Psoas muscle (tissue), 8 donors: ENCODE data around the gene ENPEP. TPM values are rescaled to one million over a fixed set of nuclear protein-coding genes. Genes with fewer than 3 reads are reported as not detected.

Source experiments
- ATAC-seq, 4 donors: fragments of 200-7000 bp; cut with Tn5 transposase; one replicate each; pipeline ENCODE4 v1.9.1; 2020; ENCODE audit warnings: moderate library complexity in 3 of 4, mild to moderate bottlenecking in 2 of 4
- DNase-seq, 2 donors: peaks; one replicate each; pipeline ENCODE4 v3.0.0-alpha.2; 2020
- H3K27ac ChIP-seq: fragments of 200-600 bp; one replicate; pipeline ENCODE4 v1.8.0; 2022
- H3K27me3 ChIP-seq, 3 donors: fragments of 200-600 bp in 1 of 3; one replicate each; pipeline versions ENCODE4 v1.6.1 to v1.8.0; 2013 to 2022; ENCODE audit warnings: low read length in 2 of 3, mild to moderate bottlenecking in 2 of 3, moderate library complexity in 1 of 3; ENCODE audit not compliant: insufficient read depth in 3 of 3
- H3K36me3 ChIP-seq, 2 donors: fragments of 200-600 bp in 1 of 2; one replicate each; pipeline versions ENCODE4 v1.6.1 to v1.8.0; 2013 to 2022; ENCODE audit warnings: low read depth in 1 of 2, mild to moderate bottlenecking in 1 of 2, moderate library complexity in 1 of 2; ENCODE audit not compliant: insufficient read depth in 1 of 2
- H3K4me1 ChIP-seq: fragments of 200-600 bp; one replicate; pipeline ENCODE4 v1.8.0; 2022
- H3K4me3 ChIP-seq: fragments of 200-600 bp; one replicate; pipeline ENCODE4 v1.8.0; 2022; ENCODE audit warnings: mild to moderate bottlenecking
- H3K9me3 ChIP-seq: fragments of 200-600 bp; one replicate; pipeline ENCODE4 v1.8.0; 2022
- WGBS, 3 donors: extraction: QIAGEN DNeasy Blood & Tissue Kit; methylation state at CpG; one replicate each; pipeline versions ENCODE4 v1.1.6 to v1.1.7; 2013; 5-methylcytosine and 5-hydroxymethylcytosine counted together
- intact Hi-C, 2 donors: fragments of 100-400 bp; cut with DNase I; formaldehyde crosslinking; loops; one replicate each; pipeline versions ENCODE4 v1.11.0 to v1.14.2; 2022
- polyA plus RNA-seq, 3 donors: library from polyadenylated mRNA; stranded (reverse); fragments of 200-250 nt; gene quantifications; one replicate each; pipeline ENCODE4 v1.2.3, GENCODE V29; 2013
- total RNA-seq, 4 donors: library from RNA; stranded (reverse); fragmentation: NEBNext Ultra II Directional in 2 of 4; extraction: Animal tissue kit (Norgen Biotek cat#: 25700) in 2 of 4; gene quantifications; one replicate each; pipeline versions ENCODE4 v1.2.1 to v1.2.4, GENCODE V29; 2021 to 2023
- TF ChIP-seq, protein P1 (sequence below): fragments of 200-600 bp; IDR thresholded peaks from one replicate; pipeline ENCODE4 v1.8.0; 2022; ENCODE audit warnings: antibody characterized with exemption
- donor health status: healthy with polysubstance abuse.
- donor health status: DM: no; HTN: no; CAD: no; lungs with moderate emphysema.
- donor health status: Bipolar disorder and iron deficiency.
- donor health status: healthy.
- donor health status: DM: yes; HTN: yes; CAD: no.
- donor health status: DM: no; HTN: no; CAD: no.
- donor health status: DM: no; HTN: no; CAD: no.
- donor health status: DM: yes; HTN: yes; CAD: no.

The ENPEP gene
- total and polyA plus RNA-seq, 7 donors = 0.75 to 4.3 (median 1.4) TPM

DNA sequence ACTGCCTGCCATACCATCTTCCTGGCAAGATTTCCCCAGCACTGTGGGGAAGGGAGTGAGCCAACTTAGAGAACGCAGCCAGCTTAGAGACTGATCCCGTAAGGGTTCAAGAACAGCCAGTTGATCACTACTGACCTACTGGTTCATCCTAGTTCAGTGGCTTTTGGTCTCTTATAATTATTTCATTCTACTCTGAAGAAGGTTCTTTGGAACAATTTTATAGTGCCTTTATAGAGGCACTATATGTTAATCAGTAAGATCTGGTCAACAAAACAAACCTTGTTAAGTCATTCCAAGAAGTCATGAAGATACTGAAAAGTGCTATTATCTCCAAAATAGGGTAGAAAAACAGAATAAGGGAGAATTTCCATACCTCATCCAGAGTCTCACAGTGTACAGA lies 33.2 kb upstream of the ENPEP start:
- 50 to 51% (median 50%) methylated on average over 2 of the region's 2 CpGs for WGBS, 3 donors
- DNase-seq (no peak), ATAC-seq (no peak)
- TF ChIP-seq, protein P1, sequence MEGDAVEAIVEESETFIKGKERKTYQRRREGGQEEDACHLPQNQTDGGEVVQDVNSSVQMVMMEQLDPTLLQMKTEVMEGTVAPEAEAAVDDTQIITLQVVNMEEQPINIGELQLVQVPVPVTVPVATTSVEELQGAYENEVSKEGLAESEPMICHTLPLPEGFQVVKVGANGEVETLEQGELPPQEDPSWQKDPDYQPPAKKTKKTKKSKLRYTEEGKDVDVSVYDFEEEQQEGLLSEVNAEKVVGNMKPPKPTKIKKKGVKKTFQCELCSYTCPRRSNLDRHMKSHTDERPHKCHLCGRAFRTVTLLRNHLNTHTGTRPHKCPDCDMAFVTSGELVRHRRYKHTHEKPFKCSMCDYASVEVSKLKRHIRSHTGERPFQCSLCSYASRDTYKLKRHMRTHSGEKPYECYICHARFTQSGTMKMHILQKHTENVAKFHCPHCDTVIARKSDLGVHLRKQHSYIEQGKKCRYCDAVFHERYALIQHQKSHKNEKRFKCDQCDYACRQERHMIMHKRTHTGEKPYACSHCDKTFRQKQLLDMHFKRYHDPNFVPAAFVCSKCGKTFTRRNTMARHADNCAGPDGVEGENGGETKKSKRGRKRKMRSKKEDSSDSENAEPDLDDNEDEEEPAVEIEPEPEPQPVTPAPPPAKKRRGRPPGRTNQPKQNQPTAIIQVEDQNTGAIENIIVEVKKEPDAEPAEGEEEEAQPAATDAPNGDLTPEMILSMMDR = no peak
- Histone ChIP-seq H3K36me3 (no peaks in the 10 kb centered on the region), H3K4me3 (no peak overlapping the region), H3K27ac (no peak overlapping the region), H3K4me1 (no peaks in the 10 kb centered on the region), H3K9me3 (no peaks in the 10 kb centered on the region), H3K27me3 (no peaks in the 10 kb centered on the region)
- intact Hi-C loops = loop anchor here in 1 of 2 donors (5.0 kb wide), 1 partner anchor 65 kb away; no protein-coding TSS in a partner anchor

GRCh38 chr4:110449947-110450346 lies 26.0 kb upstream of the ENPEP start:
- 62 to 85% (median 81%) methylated on average over 2 of the region's 2 CpGs for WGBS, 3 donors
- ATAC-seq = peak in 2 of 4 donors; percentile 54 to 61
- Histone ChIP-seq H3K4me1 (no peaks in the 10 kb centered on the region), H3K36me3 (no peaks in the 10 kb centered on the region), H3K9me3 (no peaks in the 10 kb centered on the region), H3K27me3 (no peaks in the 10 kb centered on the region), H3K4me3 (no peak overlapping the region), H3K27ac (no peak overlapping the region)
- TF ChIP-seq, protein P1 = no peak
- DNase-seq = no peak
- intact Hi-C loops = loop anchor here in 1 of 2 donors (5.0 kb wide), 1 partner anchor 57 kb away; no protein-coding TSS in a partner anchor

DNA sequence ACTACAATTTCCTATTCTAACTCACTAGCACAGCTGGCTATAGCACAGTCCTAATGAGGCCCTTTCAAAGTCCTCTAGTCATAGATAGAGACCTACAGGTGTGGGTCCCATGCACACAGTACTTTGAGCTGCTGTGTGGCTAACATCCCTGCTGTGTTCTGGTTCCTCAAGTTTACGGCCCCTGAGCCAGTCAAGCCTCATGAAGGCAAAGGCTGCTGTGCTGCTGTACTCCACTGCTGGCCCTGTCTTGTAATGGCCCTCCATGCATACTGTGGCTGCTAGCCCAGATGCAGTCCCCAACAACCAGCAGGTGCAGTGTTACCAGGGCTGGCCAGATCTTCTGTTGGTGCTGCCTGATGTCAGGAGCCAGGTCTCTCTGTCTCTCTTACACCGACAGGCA lies 23.4 kb upstream of the ENPEP start:
- H3K36me3 ChIP-seq = no peaks in the 10 kb centered on the region
- no peaks in the 10 kb centered on the region for H3K4me1 ChIP-seq
- intact Hi-C loops = no loop called here
- no peak overlapping the region for H3K4me3 ChIP-seq
- no peaks in the 10 kb centered on the region for H3K9me3 ChIP-seq
- WGBS, 3 donors = 40 to 55% (median 49%) methylated on average over 2 of the region's 2 CpGs
- no peak for DNase-seq
- H3K27ac ChIP-seq = no peak overlapping the region
- ATAC-seq = peak; percentile 43 to 75 (median 59)
- H3K27me3 ChIP-seq = no peaks in the 10 kb centered on the region
- TF ChIP-seq, protein P1 = no peak

DNA sequence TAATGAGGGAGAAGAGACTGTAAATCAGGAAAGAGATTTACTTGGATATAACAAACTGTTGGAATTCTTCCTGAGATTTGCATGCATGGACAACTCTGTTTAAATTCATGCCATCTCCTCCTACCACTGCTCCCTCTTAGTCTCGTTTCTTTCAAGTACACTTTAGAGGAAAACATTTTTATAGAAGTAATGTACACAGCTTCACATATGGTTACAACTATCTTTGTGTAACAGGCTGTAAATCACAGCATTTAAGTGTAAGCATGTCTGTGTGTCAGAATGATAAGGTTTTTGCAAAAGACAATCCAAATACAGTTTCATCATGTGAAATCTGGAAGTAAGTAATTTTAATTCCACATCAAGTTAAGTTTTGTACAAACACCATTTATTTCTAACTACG lies 21.5 kb upstream of the ENPEP start:
- Histone ChIP-seq H3K9me3 (no peaks in the 10 kb centered on the region), H3K4me1 (no peaks in the 10 kb centered on the region), H3K27me3 (no peaks in the 10 kb centered on the region), H3K4me3 (no peak overlapping the region), H3K27ac (no peak overlapping the region), H3K36me3 (no peaks in the 10 kb centered on the region)
- ATAC-seq (no peak), DNase-seq (no peak)
- intact Hi-C loops = no loop called here
- TF ChIP-seq, protein P1 = no peak
- WGBS, 3 donors = 44 to 47% (median 44%) methylated on average over 2 of the region's 2 CpGs
